COR-L47 (cell line): ENCODE measurements around the gene DNAJC8.

ENCODE experiments used
- DNase-seq: peaks from one replicate; lab custom pipeline; 2025; lab: John Stamatoyannopoulos, UW

The DNAJC8 gene

GRCh38 chr1:28249013-28249865 lies 16.4 kb upstream of the DNAJC8 start:
- peak; percentile 3 for DNase-seq

GRCh38 chr1:28248273-28249012 lies 15.6 kb upstream of the DNAJC8 start:
- DNase-seq: peak; percentile 52

GRCh38 chr1:28247612-28248272 lies 14.9 kb upstream of the DNAJC8 start:
- no peak for DNase-seq

GRCh38 chr1:28246427-28246832 lies 13.6 kb upstream of the DNAJC8 start:
- no peak for DNase-seq

- DNase-seq: no peak
Measured at GRCh38 chr1:28244549-28245251, 11.9 kb upstream of the DNAJC8 start.

- DNase-seq: no peak
Measured at GRCh38 chr1:28243685-28244311, 11.0 kb upstream of the DNAJC8 start.

- DNase-seq: no peak
Measured at GRCh38 chr1:28241638-28242241, 8.9 kb upstream of the DNAJC8 start.

- no peak for DNase-seq
Measured at GRCh38 chr1:28240024-28240423, 7.2 kb upstream of the DNAJC8 start.

- no peak for DNase-seq
Measured at GRCh38 chr1:28239004-28239403, 6.2 kb upstream of the DNAJC8 start.

GRCh38 chr1:28236656-28237322 lies 4.0 kb upstream of the DNAJC8 start:
- no peak for DNase-seq

- DNase-seq: peak; percentile 97
Measured at GRCh38 chr1:28235755-28236655, 3.2 kb upstream of the DNAJC8 start, which contains the start of gene ATP5IF1. ATP5IF1 (plus strand) TSS chr1:28236124; CDS start chr1:28236184, 60 bp downstream.

GRCh38 chr1:28233264-28233606 lies 406 bp upstream of the DNAJC8 start:
- DNase-seq: no peak

GRCh38 chr1:28229996-28230395 lies 2.8 kb downstream of the DNAJC8 start:
- DNase-seq: no peak

GRCh38 chr1:28229089-28229488 lies 3.7 kb downstream of the DNAJC8 start:
- no peak for DNase-seq

- DNase-seq: no peak
Measured at GRCh38 chr1:28213315-28213714, 19.5 kb downstream of the DNAJC8 start.

- DNase-seq: no peak
Measured at GRCh38 chr1:28209700-28210099, 23.1 kb downstream of the DNAJC8 start.

- DNase-seq: no peak
Measured at GRCh38 chr1:28208818-28209441, 23.9 kb downstream of the DNAJC8 start.

- DNase-seq: no peak
Measured at GRCh38 chr1:28205243-28205642, 27.6 kb downstream of the DNAJC8 start.

- DNase-seq: no peak
Measured at GRCh38 chr1:28200234-28200873, 32.5 kb downstream of the DNAJC8 start.
